NCI-H446 (cell line): ENCODE measurements around the gene PRKAR2B.
"Not testable (repeated sequence)": the region's sequence is repeated elsewhere in the genome, so short reads cannot be mapped to it uniquely, and the experiment has no call there.

Experiments
- DNase-seq, 2 experiments: peaks; one replicate each; lab custom pipeline; 2025; lab: John Stamatoyannopoulos, UW

The PRKAR2B gene

GRCh38 chr7:107048783-107049418 lies 4.4 kb downstream of the PRKAR2B start:
- DNase-seq = no peak

- no peak for DNase-seq
Measured at GRCh38 chr7:107049480-107049879, 5.0 kb downstream of the PRKAR2B start.

- DNase-seq = no peak
Measured at GRCh38 chr7:107049971-107050532, 5.5 kb downstream of the PRKAR2B start.

GRCh38 chr7:107051376-107051775 lies 6.9 kb downstream of the PRKAR2B start:
- no peak for DNase-seq

- DNase-seq = not testable (repeated sequence)
Measured at GRCh38 chr7:107054965-107055364, 10.5 kb downstream of the PRKAR2B start.

- DNase-seq = not testable (repeated sequence)
Measured at GRCh38 chr7:107056058-107056457, 11.6 kb downstream of the PRKAR2B start.

GRCh38 chr7:107056728-107057473 lies 12.4 kb downstream of the PRKAR2B start:
- no peak for DNase-seq

- DNase-seq = no peak
Measured at GRCh38 chr7:107057474-107057833, 12.9 kb downstream of the PRKAR2B start.

- no peak for DNase-seq
Measured at GRCh38 chr7:107059468-107059867, 15.0 kb downstream of the PRKAR2B start.

GRCh38 chr7:107063245-107064120 lies 19.0 kb downstream of the PRKAR2B start:
- no peak for DNase-seq

GRCh38 chr7:107064255-107064654 lies 19.8 kb downstream of the PRKAR2B start:
- no peak for DNase-seq

GRCh38 chr7:107065929-107066247 lies 21.4 kb downstream of the PRKAR2B start:
- DNase-seq = no peak

- DNase-seq = no peak
Measured at GRCh38 chr7:107068156-107068555, 23.7 kb downstream of the PRKAR2B start.

GRCh38 chr7:107069457-107069856 lies 25.0 kb downstream of the PRKAR2B start:
- DNase-seq = no peak

- no peak for DNase-seq
Measured at GRCh38 chr7:107070710-107071109, 26.2 kb downstream of the PRKAR2B start.

- no peak for DNase-seq
Measured at GRCh38 chr7:107071129-107071528, 26.6 kb downstream of the PRKAR2B start.

- no peak for DNase-seq
Measured at GRCh38 chr7:107072133-107072532, 27.6 kb downstream of the PRKAR2B start.

GRCh38 chr7:107075863-107076574 lies 31.5 kb downstream of the PRKAR2B start:
- DNase-seq = no peak

- no peak for DNase-seq
Measured at GRCh38 chr7:107076781-107077698, 32.5 kb downstream of the PRKAR2B start.

GRCh38 chr7:107077699-107078516 lies 33.4 kb downstream of the PRKAR2B start:
- no peak for DNase-seq
